Loucy (cell line): ENCODE results near the gene ZNF148.
A peak's percentile ranks its signal among the peaks of the same experiment; 100 is the strongest.
"Not testable (repeated sequence)": the region's sequence is repeated elsewhere in the genome, so short reads cannot be mapped to it uniquely, and the experiment has no call there.

Source experiments
- H2AFZ ChIP-seq: fragments of 200-600 bp; sonication (generic); 2 replicates; pipeline ENCODE4 v1.6.0; 2016; ENCODE audit warnings: antibody characterized with exemption, mild to moderate bottlenecking, low read length, moderate library complexity
- H3F3A ChIP-seq: fragments of 200-600 bp; 2 replicates; pipeline ENCODE4 v1.6.0; 2016; ENCODE audit warnings: antibody characterized with exemption, low read depth, mild to moderate bottlenecking
- H3K27me3 ChIP-seq: fragments of 200-600 bp; sonication (generic); 2 replicates; pipeline ENCODE4 v1.6.1; 2014; ENCODE audit warnings: low read length, mild to moderate bottlenecking; ENCODE audit not compliant: insufficient read depth, poor library complexity, severe bottlenecking
- H3K36me3 ChIP-seq: fragments of 200-600 bp; sonication (generic); 2 replicates; pipeline ENCODE4 v1.6.1; 2016; ENCODE audit warnings: low read length; ENCODE audit not compliant: insufficient read depth
- H3K4me1 ChIP-seq: fragments of 200-600 bp; sonication (generic); 2 replicates; pipeline ENCODE4 v1.5.1; 2014; ENCODE audit warnings: low read length, mild to moderate bottlenecking; ENCODE audit not compliant: insufficient read depth, poor library complexity, severe bottlenecking
- H3K4me2 ChIP-seq: fragments of 200-600 bp; sonication (generic); 2 replicates; pipeline ENCODE4 v1.6.0; 2014; ENCODE audit warnings: antibody characterized with exemption, low read length, low read depth, mild to moderate bottlenecking; ENCODE audit not compliant: poor library complexity, severe bottlenecking
- H3K4me3 ChIP-seq: fragments of 200-600 bp; sonication (generic); 2 replicates; pipeline ENCODE4 v1.5.1; 2014; ENCODE audit warnings: low read length, mild to moderate bottlenecking, mixed read lengths; ENCODE audit not compliant: poor library complexity, severe bottlenecking
- H3K79me2 ChIP-seq: fragments of 200-600 bp; sonication (generic); 2 replicates; pipeline ENCODE4 v1.6.1; 2014; ENCODE audit warnings: low read length; ENCODE audit not compliant: insufficient read depth
- H3K9ac ChIP-seq: fragments of 200-600 bp; sonication (generic); 2 replicates; pipeline ENCODE4 v1.6.0; 2014; ENCODE audit warnings: mild to moderate bottlenecking, low read depth, low read length, moderate library complexity; ENCODE audit not compliant: poor library complexity, severe bottlenecking
- H3K9me2 ChIP-seq: fragments of 200-600 bp; sonication (generic); replicated peaks from 2 replicates; pipeline ENCODE4 v1.6.1; 2016; ENCODE audit warnings: low read depth, low read length, mixed read lengths
- H3K9me3 ChIP-seq: fragments of 200-600 bp; sonication (generic); 2 replicates; pipeline ENCODE4 v1.6.1; 2014; ENCODE audit warnings: mild to moderate bottlenecking, antibody characterized with exemption, low read length, low read depth; ENCODE audit not compliant: insufficient read depth
- H4K20me1 ChIP-seq: fragments of 200-600 bp; sonication (generic); 2 replicates; pipeline ENCODE4 v1.6.0; 2014; ENCODE audit warnings: antibody characterized with exemption, low read length, mild to moderate bottlenecking; ENCODE audit not compliant: insufficient read depth, poor library complexity, severe bottlenecking
- EZH2phosphoT487 ChIP-seq: fragments of 200-600 bp; IDR thresholded peaks from 2 replicates; pipeline ENCODE4 v1.6.1; 2018; ENCODE audit warnings: antibody characterized with exemption, mild to moderate bottlenecking, moderate library complexity, borderline replicate concordance
- TF ChIP-seq, protein P1 (sequence below): fragments of 200-600 bp; sonication (generic); conservative IDR thresholded peaks from 2 replicates; pipeline ENCODE4 v1.5.1; 2014; ENCODE audit warnings: mild to moderate bottlenecking, antibody characterized with exemption, low read length

The ZNF148 gene

DNA sequence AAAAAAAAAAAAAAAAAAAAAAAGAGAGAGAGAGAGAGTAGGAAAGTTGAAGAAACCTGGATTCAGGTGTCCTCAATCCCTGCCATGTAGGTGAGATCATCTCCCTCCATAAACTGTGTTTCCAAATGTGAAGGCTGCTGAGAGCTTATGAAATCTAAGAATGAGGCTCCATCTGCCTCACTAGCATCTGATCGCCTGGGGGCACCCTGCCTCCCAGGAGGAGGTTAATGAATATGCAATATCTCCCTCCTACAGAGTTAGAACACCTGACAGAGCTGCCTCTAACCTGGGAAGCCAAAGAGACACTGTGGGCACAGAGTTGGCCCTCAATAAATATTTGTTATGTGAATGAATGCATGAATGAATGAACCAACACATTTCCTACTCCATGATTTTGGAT, 23.8 kb upstream of the ZNF148 start:
- Histone ChIP-seq H3K9me3 (no peaks in the 10 kb centered on the region), H3K9ac (no peak overlapping the region), H3K9me2 (no peaks in the 10 kb centered on the region), H3K27me3 (peaks cover 33% of the 10 kb centered on the region), H3K79me2 (no peaks in the 10 kb centered on the region), H3K4me1 (no peaks in the 10 kb centered on the region), H3K4me2 (no peak overlapping the region), H3K4me3 (no peak overlapping the region), H4K20me1 (no peaks in the 10 kb centered on the region), H2AFZ (no peak overlapping the region), H3K36me3 (no peaks in the 10 kb centered on the region), H3F3A (no peaks in the 10 kb centered on the region)
- TF ChIP-seq EZH2phosphoT487 = no peak
- TF ChIP-seq, protein P1, sequence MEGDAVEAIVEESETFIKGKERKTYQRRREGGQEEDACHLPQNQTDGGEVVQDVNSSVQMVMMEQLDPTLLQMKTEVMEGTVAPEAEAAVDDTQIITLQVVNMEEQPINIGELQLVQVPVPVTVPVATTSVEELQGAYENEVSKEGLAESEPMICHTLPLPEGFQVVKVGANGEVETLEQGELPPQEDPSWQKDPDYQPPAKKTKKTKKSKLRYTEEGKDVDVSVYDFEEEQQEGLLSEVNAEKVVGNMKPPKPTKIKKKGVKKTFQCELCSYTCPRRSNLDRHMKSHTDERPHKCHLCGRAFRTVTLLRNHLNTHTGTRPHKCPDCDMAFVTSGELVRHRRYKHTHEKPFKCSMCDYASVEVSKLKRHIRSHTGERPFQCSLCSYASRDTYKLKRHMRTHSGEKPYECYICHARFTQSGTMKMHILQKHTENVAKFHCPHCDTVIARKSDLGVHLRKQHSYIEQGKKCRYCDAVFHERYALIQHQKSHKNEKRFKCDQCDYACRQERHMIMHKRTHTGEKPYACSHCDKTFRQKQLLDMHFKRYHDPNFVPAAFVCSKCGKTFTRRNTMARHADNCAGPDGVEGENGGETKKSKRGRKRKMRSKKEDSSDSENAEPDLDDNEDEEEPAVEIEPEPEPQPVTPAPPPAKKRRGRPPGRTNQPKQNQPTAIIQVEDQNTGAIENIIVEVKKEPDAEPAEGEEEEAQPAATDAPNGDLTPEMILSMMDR = no peak

DNA sequence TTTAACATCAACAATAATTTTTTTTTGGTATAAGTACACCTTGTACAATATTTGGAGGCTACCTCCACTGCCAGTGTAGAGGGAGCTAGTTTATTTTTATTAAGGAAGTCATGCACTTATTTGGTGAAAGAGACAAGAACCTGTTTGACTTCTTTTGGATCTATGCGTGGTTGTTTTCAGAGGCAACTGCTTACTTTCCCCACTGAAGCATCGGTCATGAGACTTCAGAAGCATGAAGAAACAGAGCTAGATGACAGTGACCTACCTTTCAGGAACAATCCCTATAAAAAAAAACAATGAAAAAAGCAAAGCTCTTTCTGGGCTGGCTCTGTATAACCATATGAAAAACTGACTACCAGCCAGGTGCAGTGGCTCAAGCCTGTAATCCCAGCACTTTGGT, 20.0 kb upstream of the ZNF148 start:
- Histone ChIP-seq H3K9ac (no peak overlapping the region), H3K4me1 (no peaks in the 10 kb centered on the region), H3K4me2 (no peak overlapping the region)

DNA sequence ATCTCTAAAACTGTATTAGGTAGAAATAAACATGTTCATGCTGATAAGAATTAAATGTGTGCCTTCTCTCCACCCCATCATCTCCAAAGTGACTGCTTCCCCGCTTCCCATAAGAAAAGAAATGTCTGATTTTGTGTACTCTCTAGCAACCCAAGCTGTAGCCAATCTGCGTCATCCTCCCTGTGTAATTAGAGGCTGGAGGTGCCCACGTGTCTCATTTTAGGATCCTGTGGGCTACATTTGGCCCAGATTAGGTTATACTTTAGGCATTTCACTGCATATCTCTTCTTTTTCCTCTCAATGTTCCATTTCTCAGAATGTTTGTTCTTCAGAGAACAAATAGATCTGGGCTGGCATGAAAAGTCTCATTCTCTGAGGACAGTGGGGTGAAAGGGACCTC, 19.3 kb upstream of the ZNF148 start:
- no peaks in the 10 kb centered on the region for H3K9me3 ChIP-seq
- no peak for TF ChIP-seq EZH2phosphoT487
- H3F3A ChIP-seq = no peaks in the 10 kb centered on the region
- peaks cover 25% of the 10 kb centered on the region for H3K27me3 ChIP-seq
- H3K4me3 ChIP-seq = no peak overlapping the region
- no peaks in the 10 kb centered on the region for H3K79me2 ChIP-seq
- H3K4me1 ChIP-seq = peaks cover 4% of the 10 kb centered on the region
- no peak overlapping the region for H2AFZ ChIP-seq
- no peak overlapping the region for H3K4me2 ChIP-seq
- no peak overlapping the region for H3K9ac ChIP-seq
- no peaks in the 10 kb centered on the region for H3K36me3 ChIP-seq
- H4K20me1 ChIP-seq = no peaks in the 10 kb centered on the region
- no peaks in the 10 kb centered on the region for H3K9me2 ChIP-seq

More for the DNA sequence above, 20.0 kb upstream of the ZNF148 start:
- Histone ChIP-seq H3K36me3 (no peaks in the 10 kb centered on the region), H3K9me2 (no peaks in the 10 kb centered on the region), H3K79me2 (no peaks in the 10 kb centered on the region), H4K20me1 (no peaks in the 10 kb centered on the region), H3K27me3 (peaks cover 32% of the 10 kb centered on the region), H3K4me3 (no peak overlapping the region), H3F3A (no peaks in the 10 kb centered on the region), H3K9me3 (no peaks in the 10 kb centered on the region), H2AFZ (no peak overlapping the region)
- TF ChIP-seq EZH2phosphoT487 = no peak
- TF ChIP-seq, protein P1 = no peak

DNA sequence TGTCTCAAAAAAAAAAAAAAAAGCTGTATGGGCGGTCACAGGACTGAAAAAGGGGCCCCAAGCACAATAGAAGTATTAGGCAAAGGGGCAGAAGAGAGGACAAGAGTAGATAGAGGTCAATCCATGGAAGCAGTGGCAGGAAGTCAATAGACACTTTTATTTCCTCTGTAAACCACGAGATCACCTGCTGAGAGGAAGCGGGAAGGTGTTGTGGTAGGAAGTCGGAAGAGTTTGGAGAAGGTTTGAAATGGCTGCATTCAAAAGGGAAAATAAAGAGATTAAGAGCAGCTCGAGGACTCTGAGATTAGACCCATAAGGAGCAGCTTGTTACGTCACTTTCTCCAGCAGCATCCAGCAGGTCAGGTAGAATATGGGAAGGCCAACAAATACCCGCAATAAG, 14.2 kb upstream of the ZNF148 start:
- no peaks in the 10 kb centered on the region for H4K20me1 ChIP-seq
- peak overlapping the region; percentile 44 for H3K4me3 ChIP-seq
- H3K36me3 ChIP-seq = no peaks in the 10 kb centered on the region
- H3K9ac ChIP-seq = no peak overlapping the region
- H3K79me2 ChIP-seq = no peaks in the 10 kb centered on the region
- peaks cover 5% of the 10 kb centered on the region for H3K27me3 ChIP-seq
- no peaks in the 10 kb centered on the region for H3F3A ChIP-seq
- H3K9me3 ChIP-seq = no peaks in the 10 kb centered on the region
- no peak overlapping the region for H2AFZ ChIP-seq
- H3K4me2 ChIP-seq = peak overlapping the region; percentile 54
- no peak for TF ChIP-seq EZH2phosphoT487
- peaks cover 10% of the 10 kb centered on the region for H3K4me1 ChIP-seq
- no peaks in the 10 kb centered on the region for H3K9me2 ChIP-seq

DNA sequence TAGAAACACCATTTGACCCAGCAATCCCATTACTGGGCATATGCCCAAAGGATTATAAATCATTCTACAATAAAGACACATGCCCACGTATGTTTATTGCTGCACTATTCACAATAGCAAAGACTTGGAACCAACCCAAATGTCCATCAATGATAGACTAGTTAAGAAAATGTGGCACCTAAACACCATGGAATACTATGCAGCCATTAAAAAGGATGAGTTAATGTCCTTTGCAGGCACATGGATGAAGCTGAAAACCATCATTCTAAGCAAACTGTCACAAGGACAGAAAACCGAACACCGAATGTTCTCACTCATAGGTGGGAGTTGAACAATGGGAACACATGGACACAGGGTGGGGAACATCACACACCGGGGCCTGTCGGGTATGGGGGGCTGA, 13.2 kb upstream of the ZNF148 start:
- H3K9me2 ChIP-seq, H3K9me3 ChIP-seq, H4K20me1 ChIP-seq, H3K4me3 ChIP-seq, H3K27me3 ChIP-seq, H3K79me2 ChIP-seq, H3F3A ChIP-seq, H3K4me2 ChIP-seq, H3K4me1 ChIP-seq, H3K36me3 ChIP-seq, H2AFZ ChIP-seq, H3K9ac ChIP-seq: not testable (repeated sequence)
